ENCODE data around the gene SASH1. TPM values are rescaled to one million over a fixed set of nuclear protein-coding genes. Genes with fewer than 3 reads are reported as not detected.

SASH1 gene
- total RNA-seq, 1 experiment from 2014 or later = 33.8 TPM

- no peak overlapping the region for H3K4me3 ChIP-seq
- peaks cover 11% of the 10 kb centered on the region; the same call in 1 of the 2 replicates for H3K36me3 ChIP-seq
- H3K27me3 ChIP-seq = no peaks in the 10 kb centered on the region
- H3K4me1 ChIP-seq = no peaks in the 10 kb centered on the region
- H3K27ac ChIP-seq = no peak overlapping the region
- H3K9me3 ChIP-seq (replicated peaks) = no peaks in the 10 kb centered on the region
- DNase-seq = no peak
Measured at GRCh38 chr6:148470606-148471465, 128.2 kb downstream of the SASH1 start.

- no peaks in the 10 kb centered on the region for H3K4me1 ChIP-seq
- H3K9me3 ChIP-seq (replicated peaks) = no peaks in the 10 kb centered on the region
- peaks cover 11% of the 10 kb centered on the region; the same call in 1 of the 2 replicates for H3K36me3 ChIP-seq
- H3K4me3 ChIP-seq = no peak overlapping the region
- H3K27ac ChIP-seq = no peak overlapping the region
- no peaks in the 10 kb centered on the region for H3K27me3 ChIP-seq
- no peak for DNase-seq
Measured at GRCh38 chr6:148471624-148472159, 129.1 kb downstream of the SASH1 start.

- Histone ChIP-seq H3K36me3 (peaks cover 15% of the 10 kb centered on the region), H3K9me3 (replicated peaks) (no peaks in the 10 kb centered on the region), H3K27me3 (no peaks in the 10 kb centered on the region), H3K27ac (no peak overlapping the region), H3K4me3 (no peak overlapping the region), H3K4me1 (no peaks in the 10 kb centered on the region)
- no peak for DNase-seq
Measured at GRCh38 chr6:148472171-148473105, 129.8 kb downstream of the SASH1 start.

- DNase-seq = no peak
- H3K4me3 ChIP-seq = no peak overlapping the region
- H3K27ac ChIP-seq = no peak overlapping the region
- H3K36me3 ChIP-seq = peaks cover 10% of the 10 kb centered on the region
- H3K9me3 ChIP-seq (replicated peaks) = no peaks in the 10 kb centered on the region
- H3K27me3 ChIP-seq = no peaks in the 10 kb centered on the region
- H3K4me1 ChIP-seq = no peaks in the 10 kb centered on the region
Measured at GRCh38 chr6:148479497-148479896, 136.9 kb downstream of the SASH1 start.

GRCh38 chr6:148487461-148487860 is 144.8 kb downstream of the SASH1 start:
- H3K9me3 ChIP-seq (replicated peaks) = no peaks in the 10 kb centered on the region
- H3K4me3 ChIP-seq = no peak overlapping the region
- H3K36me3 ChIP-seq = 0 out of 2 replicates have a peak, but pooled peaks cover 5% of the 10 kb centered on the region
- no peak overlapping the region for H3K27ac ChIP-seq
- no peak for DNase-seq
- H3K27me3 ChIP-seq = no peaks in the 10 kb centered on the region
- no peaks in the 10 kb centered on the region for H3K4me1 ChIP-seq

GRCh38 chr6:148491638-148492251 is 149.1 kb downstream of the SASH1 start:
- H3K27ac ChIP-seq = no peak overlapping the region
- no peaks in the 10 kb centered on the region; the same call in 1 of the 2 replicates for H3K36me3 ChIP-seq
- no peaks in the 10 kb centered on the region for H3K4me1 ChIP-seq
- no peaks in the 10 kb centered on the region for H3K9me3 ChIP-seq (replicated peaks)
- H3K4me3 ChIP-seq = no peak overlapping the region
- DNase-seq = no peak
- no peaks in the 10 kb centered on the region for H3K27me3 ChIP-seq

GRCh38 chr6:148492654-148493290 is 150.1 kb downstream of the SASH1 start:
- no peak overlapping the region for H3K27ac ChIP-seq
- no peaks in the 10 kb centered on the region for H3K27me3 ChIP-seq
- no peaks in the 10 kb centered on the region for H3K9me3 ChIP-seq (replicated peaks)
- DNase-seq = no peak
- 0 out of 2 replicates have a peak, but pooled peaks cover 2% of the 10 kb centered on the region for H3K4me1 ChIP-seq
- H3K36me3 ChIP-seq = no peaks in the 10 kb centered on the region; the same call in 1 of the 2 replicates
- no peak overlapping the region for H3K4me3 ChIP-seq

- no peaks in the 10 kb centered on the region for H3K9me3 ChIP-seq (replicated peaks)
- H3K36me3 ChIP-seq = no peaks in the 10 kb centered on the region; the same call in 1 of the 2 replicates
- H3K27me3 ChIP-seq = no peaks in the 10 kb centered on the region
- no peak for DNase-seq
- H3K4me1 ChIP-seq = 0 out of 2 replicates have a peak, but pooled peaks cover 2% of the 10 kb centered on the region
- no peak overlapping the region for H3K27ac ChIP-seq
- no peak overlapping the region for H3K4me3 ChIP-seq
Measured at GRCh38 chr6:148493424-148493823, 150.8 kb downstream of the SASH1 start.

GRCh38 chr6:148494226-148494625 is 151.6 kb downstream of the SASH1 start:
- Histone ChIP-seq H3K27ac (no peak overlapping the region), H3K4me1 (0 out of 2 replicates have a peak, but pooled peaks cover 2% of the 10 kb centered on the region), H3K36me3 (no peaks in the 10 kb centered on the region; the same call in 1 of the 2 replicates), H3K9me3 (replicated peaks) (no peaks in the 10 kb centered on the region), H3K4me3 (no peak overlapping the region), H3K27me3 (no peaks in the 10 kb centered on the region)
- DNase-seq = no peak

GRCh38 chr6:148495029-148495428 is 152.4 kb downstream of the SASH1 start:
- DNase-seq = no peak

GRCh38 chr6:148497257-148497656 is 154.6 kb downstream of the SASH1 start:
- no peak overlapping the region for H3K4me3 ChIP-seq
- no peak for DNase-seq
- no peaks in the 10 kb centered on the region for H3K9me3 ChIP-seq (replicated peaks)
- no peaks in the 10 kb centered on the region; the same call in none of the 2 replicates for H3K36me3 ChIP-seq
- H3K4me1 ChIP-seq = peaks cover 5% of the 10 kb centered on the region; the same call in 1 of the 2 replicates
- H3K27ac ChIP-seq = no peak overlapping the region
- no peaks in the 10 kb centered on the region for H3K27me3 ChIP-seq

More at GRCh38 chr6:148495029-148495428, 152.4 kb downstream of the SASH1 start:
- H3K27ac ChIP-seq = no peak overlapping the region
- no peaks in the 10 kb centered on the region for H3K27me3 ChIP-seq
- H3K36me3 ChIP-seq = no peaks in the 10 kb centered on the region; the same call in 1 of the 2 replicates
- H3K9me3 ChIP-seq (replicated peaks) = no peaks in the 10 kb centered on the region
- H3K4me3 ChIP-seq = no peak overlapping the region
- 0 out of 2 replicates have a peak, but pooled peaks cover 2% of the 10 kb centered on the region for H3K4me1 ChIP-seq

GRCh38 chr6:148497717-148498116 is 155.1 kb downstream of the SASH1 start:
- Histone ChIP-seq H3K4me1 (peaks cover 6% of the 10 kb centered on the region; the same call in 1 of the 2 replicates), H3K36me3 (no peaks in the 10 kb centered on the region; the same call in none of the 2 replicates), H3K27me3 (no peaks in the 10 kb centered on the region), H3K9me3 (replicated peaks) (no peaks in the 10 kb centered on the region), H3K27ac (no peak overlapping the region), H3K4me3 (no peak overlapping the region)
- DNase-seq = no peak

GRCh38 chr6:148500402-148500801 is 157.8 kb downstream of the SASH1 start:
- Histone ChIP-seq H3K4me1 (peaks cover 6% of the 10 kb centered on the region; the same call in 1 of the 2 replicates), H3K27ac (no peak overlapping the region)
- no peak for DNase-seq

More at GRCh38 chr6:148500402-148500801, 157.8 kb downstream of the SASH1 start:
- Histone ChIP-seq H3K27me3 (no peaks in the 10 kb centered on the region), H3K36me3 (no peaks in the 10 kb centered on the region; the same call in none of the 2 replicates), H3K9me3 (replicated peaks) (no peaks in the 10 kb centered on the region), H3K4me3 (no peak overlapping the region)
